HUES64 (cell line): ENCODE measurements around the gene LRRC38.

Source experiments
- H3K27ac ChIP-seq: 2 replicates; pipeline ENCODE4 v1.7.0; 2013; ENCODE audit warnings: low read depth, low read length, inconsistent platforms
- H3K27me3 ChIP-seq: 2 replicates; pipeline ENCODE4 v1.6.1; 2013; ENCODE audit warnings: mild to moderate bottlenecking, low read length; ENCODE audit not compliant: insufficient read depth
- H3K36me3 ChIP-seq: 2 replicates; pipeline ENCODE4 v1.6.1; 2013; ENCODE audit warnings: mild to moderate bottlenecking, low read length; ENCODE audit not compliant: insufficient read depth
- H3K4me1 ChIP-seq: 2 replicates; pipeline ENCODE4 v1.6.1; 2013; ENCODE audit warnings: mild to moderate bottlenecking, low read length, moderate library complexity; ENCODE audit not compliant: insufficient read depth
- H3K4me3 ChIP-seq: 2 replicates; pipeline ENCODE4 v1.5.1; 2013; ENCODE audit warnings: mild to moderate bottlenecking, low read length, moderate library complexity
- H3K9ac ChIP-seq: 2 replicates; pipeline ENCODE4 v1.6.1; 2013; ENCODE audit warnings: mild to moderate bottlenecking, low read depth, low read length
- H3K9me3 ChIP-seq: 2 replicates; pipeline ENCODE4 v1.6.1; 2013; ENCODE audit warnings: low read depth, low read length; ENCODE audit not compliant: insufficient read depth
- WGBS: fragments of 150-250, 120-280 bp; methylation state at CpG from one replicate; pipeline ENCODE4 v1.1.7; 2013; ENCODE audit warnings: missing lambda C conversion rate; 5-methylcytosine and 5-hydroxymethylcytosine counted together

The LRRC38 gene

GRCh38 chr1:13543451-13544220 is 29.8 kb upstream of the LRRC38 start:
- Histone ChIP-seq H3K27ac (no peak overlapping the region), H3K36me3 (no peaks in the 10 kb centered on the region), H3K9me3 (no peaks in the 10 kb centered on the region), H3K9ac (no peak overlapping the region), H3K4me3 (no peak overlapping the region), H3K27me3 (no peaks in the 10 kb centered on the region), H3K4me1 (no peaks in the 10 kb centered on the region; the same call in 1 of the 2 replicates)
- 83% methylated on average over 19 of the region's 20 CpGs for WGBS

- Histone ChIP-seq H3K27ac (no peak overlapping the region), H3K9ac (no peak overlapping the region), H3K9me3 (no peaks in the 10 kb centered on the region), H3K36me3 (no peaks in the 10 kb centered on the region), H3K27me3 (no peaks in the 10 kb centered on the region), H3K4me3 (no peak overlapping the region), H3K4me1 (peaks cover 3% of the 10 kb centered on the region; the same call in 1 of the 2 replicates)
- WGBS: 93% methylated on average over 13 of the region's 13 CpGs
These were observed 27.8 kb upstream of the LRRC38 start for GRCh38 chr1:13541435-13542215.

DNA sequence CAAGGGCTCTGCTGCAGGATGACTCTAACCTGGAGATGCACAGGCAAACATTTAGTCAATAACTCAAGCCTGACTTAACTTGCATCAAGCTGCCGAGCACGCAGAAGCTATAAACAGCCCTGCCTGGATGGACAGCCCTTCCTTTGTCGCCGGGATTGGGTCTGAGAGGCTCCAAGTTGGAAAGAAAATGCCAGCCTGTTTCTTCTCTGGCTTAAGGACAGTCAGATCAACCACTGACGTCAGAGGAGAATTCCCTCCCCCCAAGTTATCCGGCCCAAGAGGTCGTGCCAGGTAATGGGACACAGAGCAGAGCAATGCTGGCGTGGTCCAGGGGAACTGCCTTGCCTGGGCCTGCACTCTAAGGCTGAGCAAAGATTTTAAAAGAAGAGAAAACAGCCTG is 27.1 kb upstream of the LRRC38 start:
- Histone ChIP-seq H3K9ac (no peak overlapping the region), H3K4me1 (peaks cover 4% of the 10 kb centered on the region; the same call in 1 of the 2 replicates), H3K27me3 (no peaks in the 10 kb centered on the region), H3K9me3 (no peaks in the 10 kb centered on the region), H3K36me3 (no peaks in the 10 kb centered on the region), H3K4me3 (no peak overlapping the region), H3K27ac (no peak overlapping the region)
- WGBS: 88% methylated on average over 8 of the region's 8 CpGs

GRCh38 chr1:13539683-13540082 is 25.9 kb upstream of the LRRC38 start:
- H3K4me3 ChIP-seq: no peak overlapping the region
- H3K36me3 ChIP-seq: no peaks in the 10 kb centered on the region
- WGBS: 73% methylated on average over 2 of the region's 2 CpGs
- H3K9ac ChIP-seq: no peak overlapping the region
- H3K27me3 ChIP-seq: no peaks in the 10 kb centered on the region
- H3K4me1 ChIP-seq: peaks cover 4% of the 10 kb centered on the region; the same call in 1 of the 2 replicates
- no peak overlapping the region for H3K27ac ChIP-seq
- H3K9me3 ChIP-seq: no peaks in the 10 kb centered on the region

- Histone ChIP-seq H3K4me1 (peaks cover 4% of the 10 kb centered on the region; the same call in 1 of the 2 replicates), H3K27ac (no peak overlapping the region), H3K36me3 (no peaks in the 10 kb centered on the region), H3K27me3 (no peaks in the 10 kb centered on the region), H3K4me3 (no peak overlapping the region), H3K9ac (no peak overlapping the region), H3K9me3 (no peaks in the 10 kb centered on the region)
- 98% methylated on average over 2 of the region's 2 CpGs for WGBS
These were observed 25.0 kb upstream of the LRRC38 start for GRCh38 chr1:13538832-13539231.

GRCh38 chr1:13536571-13536970 is 22.8 kb upstream of the LRRC38 start:
- H3K4me3 ChIP-seq: no peak overlapping the region
- no peak overlapping the region for H3K27ac ChIP-seq
- no peaks in the 10 kb centered on the region for H3K36me3 ChIP-seq
- H3K27me3 ChIP-seq: no peaks in the 10 kb centered on the region
- 90% methylated on average over 4 of the region's 4 CpGs for WGBS
- H3K4me1 ChIP-seq: 0 out of 2 replicates have a peak, but pooled peaks cover 4% of the 10 kb centered on the region
- no peak overlapping the region for H3K9ac ChIP-seq
- H3K9me3 ChIP-seq: no peaks in the 10 kb centered on the region

DNA sequence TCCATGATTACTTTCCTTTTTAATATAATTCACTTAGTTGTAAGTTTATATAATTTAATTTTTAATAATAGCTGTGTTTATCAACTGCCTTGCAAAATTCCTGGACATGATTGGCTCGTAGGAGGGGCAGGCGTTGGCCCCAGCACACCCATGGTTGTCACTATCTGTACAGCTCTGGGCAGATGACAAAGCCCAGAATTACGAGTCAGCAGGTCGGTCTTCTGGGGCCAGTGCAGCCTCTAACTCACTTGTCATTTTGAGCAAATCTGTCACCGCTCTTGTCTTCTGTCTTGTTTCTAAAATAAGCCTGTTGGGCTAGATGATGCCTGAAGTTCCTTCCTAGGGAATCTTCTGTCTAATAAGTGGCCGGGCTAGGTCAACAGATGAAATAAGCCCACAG is 21.4 kb upstream of the LRRC38 start:
- WGBS: 96% methylated on average over 6 of the region's 6 CpGs
- Histone ChIP-seq H3K4me3 (no peak overlapping the region), H3K27ac (no peak overlapping the region), H3K4me1 (0 out of 2 replicates have a peak, but pooled peaks cover 4% of the 10 kb centered on the region), H3K9me3 (no peaks in the 10 kb centered on the region), H3K9ac (no peak overlapping the region), H3K27me3 (no peaks in the 10 kb centered on the region), H3K36me3 (no peaks in the 10 kb centered on the region)

DNA sequence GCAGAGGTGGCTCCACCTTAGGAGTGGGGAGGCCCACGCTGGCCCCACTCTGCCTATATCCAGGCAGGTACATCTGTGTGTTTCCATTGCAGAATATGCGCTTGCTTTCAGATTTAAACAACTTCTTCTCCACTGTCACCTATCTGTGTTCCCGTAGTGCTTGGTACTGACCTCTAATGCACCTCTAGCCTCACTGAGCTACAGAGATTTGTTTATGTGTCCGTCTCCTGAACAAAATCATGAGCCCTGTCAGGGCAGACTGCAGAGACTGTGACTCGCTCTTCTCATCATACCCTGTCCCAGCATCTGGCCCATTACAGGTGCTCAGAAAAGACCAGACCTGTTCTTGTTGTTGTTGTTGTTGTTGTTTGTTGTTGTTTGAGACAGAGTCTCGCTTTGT is 14.5 kb upstream of the LRRC38 start:
- WGBS: 93% methylated on average over 6 of the region's 6 CpGs
- Histone ChIP-seq H3K9ac (no peak overlapping the region), H3K36me3 (no peaks in the 10 kb centered on the region), H3K4me1 (no peaks in the 10 kb centered on the region), H3K9me3 (peaks cover 3% of the 10 kb centered on the region; the same call in 1 of the 2 replicates), H3K27me3 (no peaks in the 10 kb centered on the region), H3K4me3 (no peak overlapping the region), H3K27ac (no peak overlapping the region)

- WGBS: 59% methylated on average over 7 of the region's 8 CpGs
These were observed 10.1 kb upstream of the LRRC38 start for GRCh38 chr1:13523780-13524477.

GRCh38 chr1:13520985-13521384 is 7.2 kb upstream of the LRRC38 start:
- H3K36me3 ChIP-seq: no peaks in the 10 kb centered on the region
- no peak overlapping the region for H3K4me3 ChIP-seq
- H3K9me3 ChIP-seq: 0 out of 2 replicates have a peak, but pooled peaks cover 3% of the 10 kb centered on the region
- 96% methylated on average over 12 of the region's 12 CpGs for WGBS
- no peak overlapping the region for H3K27ac ChIP-seq
- peaks cover 20% of the 10 kb centered on the region for H3K27me3 ChIP-seq
- no peaks in the 10 kb centered on the region for H3K4me1 ChIP-seq
- H3K9ac ChIP-seq: no peak overlapping the region

More at GRCh38 chr1:13523780-13524477, 10.1 kb upstream of the LRRC38 start:
- H3K27ac ChIP-seq: no peak overlapping the region
- no peaks in the 10 kb centered on the region for H3K4me1 ChIP-seq
- no peak overlapping the region for H3K9ac ChIP-seq
- H3K27me3 ChIP-seq: no peaks in the 10 kb centered on the region
- no peak overlapping the region for H3K4me3 ChIP-seq
- H3K9me3 ChIP-seq: peaks cover 3% of the 10 kb centered on the region; the same call in 1 of the 2 replicates
- no peaks in the 10 kb centered on the region for H3K36me3 ChIP-seq
